IMR-90 (cell line): ENCODE measurements around the gene ANTXR1. TPM values are rescaled to one million over a fixed set of nuclear protein-coding genes. Genes with fewer than 3 reads are reported as not detected.

ENCODE experiments used
- ATAC-seq: fragments of 200-7000 bp; cut with Tn5 transposase; 2 replicates; pipeline ENCODE4 v1.9.1; 2020; ENCODE audit warnings: low read depth, mild to moderate bottlenecking, moderate library complexity
- BruUV-seq: library from RNA; stranded (reverse); fragments of 400-500 nt; replicated peaks from 2 replicates; lab custom pipeline; 2021; lab: Mats Ljungman, UMichigan
- CTCF ChIA-PET: fragments of 300-600 bp; formaldehyde crosslinking; extraction: SDS; loops from one replicate; lab custom pipeline; 2021; ENCODE audit warnings: antibody characterized with exemption; lab: Yijun Ruan, JAX
- POLR2A ChIA-PET: fragments of 300-600 bp; sonication (Branson Sonifier 250); formaldehyde crosslinking; loops from one replicate; lab custom pipeline; 2022; ENCODE audit warnings: antibody characterized with exemption; ENCODE audit not compliant: unreplicated experiment; lab: Charles Lee
- DNase-seq: peaks from one replicate; pipeline ENCODE4 v3.0.0; 2013
- H2AFZ ChIP-seq: replicated peaks from 2 replicates; pipeline ENCODE3; 2013; ENCODE audit warnings: low read length, mild to moderate bottlenecking; ENCODE audit not compliant: poor library complexity
- H2AK5ac ChIP-seq: 2 replicates; pipeline ENCODE4 v1.6.1; 2013; ENCODE audit warnings: low read depth, low read length, inconsistent platforms
- H2AK9ac ChIP-seq: replicated peaks from 2 replicates; pipeline ENCODE3; 2013; ENCODE audit warnings: mild to moderate bottlenecking, low read depth, low read length, moderate library complexity; ENCODE audit not compliant: poor library complexity
- H2BK120ac ChIP-seq: 2 replicates; pipeline ENCODE4 v1.6.1; 2013; ENCODE audit warnings: low read depth, low read length, inconsistent platforms
- H2BK15ac ChIP-seq: 3 replicates; pipeline ENCODE4 v1.6.1; 2013; ENCODE audit warnings: low read depth, low read length, inconsistent platforms
- H2BK20ac ChIP-seq: 2 replicates; pipeline ENCODE4 v1.6.1; 2013; ENCODE audit warnings: low read depth, mild to moderate bottlenecking, inconsistent platforms, low read length, moderate library complexity
- H2BK5ac ChIP-seq: 2 replicates; pipeline ENCODE4 v1.6.1; 2013; ENCODE audit warnings: mild to moderate bottlenecking, low read depth, low read length, inconsistent platforms; ENCODE audit not compliant: poor library complexity, severe bottlenecking
- H3K14ac ChIP-seq: replicated peaks from 2 replicates; pipeline ENCODE4 v1.6.1; 2013; ENCODE audit warnings: low read depth, low read length, inconsistent platforms
- H3K18ac ChIP-seq: 2 replicates; pipeline ENCODE4 v1.6.1; 2013; ENCODE audit warnings: low read depth, low read length, control low read depth
- H3K23ac ChIP-seq: 2 replicates; pipeline ENCODE4 v1.6.1; 2013; ENCODE audit warnings: low read depth, low read length, inconsistent platforms
- H3K27ac ChIP-seq: 2 replicates; pipeline ENCODE4 v1.5.1; 2013; ENCODE audit warnings: mild to moderate bottlenecking, control low read depth, low read length; ENCODE audit not compliant: insufficient read depth
- H3K27me3 ChIP-seq: 2 replicates; pipeline ENCODE4 v1.6.1; 2013; ENCODE audit warnings: low read length; ENCODE audit not compliant: control insufficient read depth, insufficient read depth
- H3K36me3 ChIP-seq: 2 replicates; pipeline ENCODE4 v1.6.1; 2013; ENCODE audit warnings: low read length, mixed read lengths; ENCODE audit not compliant: control insufficient read depth, insufficient read depth
- H3K4ac ChIP-seq: 2 replicates; pipeline ENCODE4 v1.6.1; 2013; ENCODE audit warnings: low read depth, low read length, inconsistent platforms
- H3K4me1 ChIP-seq: 2 replicates; pipeline ENCODE4 v1.6.1; 2013; ENCODE audit warnings: low read length, mixed read lengths; ENCODE audit not compliant: control insufficient read depth, insufficient read depth
- H3K4me2 ChIP-seq: 2 replicates; pipeline ENCODE4 v1.6.1; 2013; ENCODE audit warnings: low read depth, mild to moderate bottlenecking, control low read depth, low read length, moderate library complexity
- H3K4me3 ChIP-seq: 2 replicates; pipeline ENCODE4 v1.5.1; 2013; ENCODE audit warnings: low read depth, mild to moderate bottlenecking, control low read depth, low read length, moderate library complexity; ENCODE audit not compliant: insufficient read depth
- H3K56ac ChIP-seq: 2 replicates; pipeline ENCODE4 v1.6.1; 2013; ENCODE audit warnings: low read length, inconsistent platforms; ENCODE audit not compliant: insufficient read depth; ENCODE audit errors: extremely low read depth
- H3K79me1 ChIP-seq, 2 experiments: 2 replicates each; pipeline ENCODE4 v1.6.1; 2013; ENCODE audit warnings: low read length in 2 of 2, inconsistent platforms in 1 of 2, low read depth in 1 of 2
- H3K9ac ChIP-seq: 2 replicates; pipeline ENCODE4 v1.6.1; 2013; ENCODE audit warnings: low read depth, low read length, control low read depth
- H3K9me1 ChIP-seq: 2 replicates; pipeline ENCODE4 v1.6.1; 2013; ENCODE audit warnings: low read length, inconsistent platforms; ENCODE audit not compliant: insufficient read depth
- H3K9me3 ChIP-seq: 2 replicates; pipeline ENCODE4 v1.6.1; 2013; ENCODE audit warnings: low read length; ENCODE audit not compliant: control insufficient read depth, insufficient read depth
- H4K20me1 ChIP-seq: 2 replicates; pipeline ENCODE4 v1.6.1; 2013; ENCODE audit warnings: low read length, inconsistent platforms; ENCODE audit not compliant: insufficient read depth
- H4K5ac ChIP-seq: 2 replicates; pipeline ENCODE4 v1.6.1; 2013; ENCODE audit warnings: mild to moderate bottlenecking, low read depth, low read length, control low read depth
- H4K8ac ChIP-seq, 2 experiments: 2 replicates each; pipeline ENCODE4 v1.6.1; 2013; ENCODE audit warnings: low read depth in 2 of 2, low read length in 2 of 2, control low read depth in 1 of 2, inconsistent platforms in 1 of 2
- H4K91ac ChIP-seq: 2 replicates; pipeline ENCODE4 v1.6.1; 2013; ENCODE audit warnings: low read depth, low read length, inconsistent platforms; ENCODE audit not compliant: insufficient read depth
- BHLHE40 ChIP-seq: fragments of 150-350 bp; IDR thresholded peaks from 2 replicates; pipeline ENCODE4 v1.6.1; 2016; ENCODE audit warnings: mild to moderate bottlenecking, low read depth, low read length
- CEBPB ChIP-seq: IDR thresholded peaks from 2 replicates; pipeline ENCODE4 v1.6.1; 2012; ENCODE audit warnings: low read depth, low read length, improper control_type of control experiment
- CHD1 ChIP-seq: IDR thresholded peaks from 2 replicates; pipeline ENCODE4 v1.6.1; 2012; ENCODE audit warnings: low read depth, low read length, improper control_type of control experiment
- FOS ChIP-seq: fragments of 150-350 bp; IDR thresholded peaks from 2 replicates; pipeline ENCODE4 v1.6.1; 2016; ENCODE audit warnings: low read depth, low read length
- MAFK ChIP-seq: IDR thresholded peaks from 2 replicates; pipeline ENCODE4 v1.6.1; 2012; ENCODE audit warnings: low read depth, low read length, improper control_type of control experiment
- MAZ ChIP-seq: IDR thresholded peaks from 2 replicates; pipeline ENCODE4 v1.6.1; 2012; ENCODE audit warnings: low read depth, mild to moderate bottlenecking, low read length, improper control_type of control experiment, moderate library complexity, borderline replicate concordance
- MXI1 ChIP-seq: IDR thresholded peaks from 2 replicates; pipeline ENCODE4 v1.6.1; 2012; ENCODE audit warnings: low read depth, mild to moderate bottlenecking, low read length, moderate library complexity, borderline replicate concordance
- NFE2L2 ChIP-seq: fragments of 150-350 bp; IDR thresholded peaks from 2 replicates; pipeline ENCODE4 v1.6.1; 2016; ENCODE audit warnings: low read depth, mild to moderate bottlenecking, low read length
- POLR2A ChIP-seq: IDR thresholded peaks from 2 replicates; pipeline ENCODE4 v1.6.1; 2012; ENCODE audit warnings: mild to moderate bottlenecking, low read depth, low read length
- RAD21 ChIP-seq: IDR thresholded peaks from 2 replicates; pipeline ENCODE4 v1.6.1; 2012; ENCODE audit warnings: low read length, improper control_type of control experiment
- RCOR1 ChIP-seq: IDR thresholded peaks from 2 replicates; pipeline ENCODE4 v1.6.1; 2012; ENCODE audit warnings: mild to moderate bottlenecking, low read length, improper control_type of control experiment; ENCODE audit not compliant: insufficient replicate concordance
- RFX5 ChIP-seq: IDR thresholded peaks from 2 replicates; pipeline ENCODE4 v1.8.0; 2012; ENCODE audit warnings: low read depth, mild to moderate bottlenecking, low read length, moderate library complexity
- SMC3 ChIP-seq: fragments of 150-350 bp; IDR thresholded peaks from 2 replicates; pipeline ENCODE4 v1.6.1; 2016; ENCODE audit warnings: low read depth, mild to moderate bottlenecking, antibody characterized with exemption, low read length, moderate library complexity
- WGBS, 2 experiments: methylation state at CpG; one replicate each; pipeline versions ENCODE4 v1.1.5 to v1.1.7; 2013; ENCODE audit warnings: missing lambda C conversion rate in 2 of 2; ENCODE audit not compliant: insufficient read length in 1 of 2; ENCODE audit errors: extremely low coverage in 2 of 2; 5-methylcytosine and 5-hydroxymethylcytosine counted together
- dilution Hi-C: fragments of 300-500 bp; cut with HindIII; formaldehyde crosslinking; loops from one replicate; pipeline ENCODE4 v1.14.3; 2018; ENCODE audit warnings: low sequenced_read_pairs; ENCODE audit not compliant: unreplicated experiment
- in situ Hi-C: fragments of 300-500 bp; cut with MboI; formaldehyde crosslinking; loops from 3 replicates; pipeline ENCODE4 v1.14.3; 2019; ENCODE audit warnings: low sequenced_read_pairs, inconsistent platforms, mixed read lengths
- intact Hi-C: fragments of 100-400 bp; cut with micrococcal nuclease; formaldehyde crosslinking; loops from 2 replicates; pipeline ENCODE4 v1.10.0; 2022
- polyA plus RNA-seq, 3 experiments: library from polyadenylated mRNA; depleted of rRNA; stranded (reverse); fragments of >200 nt; gene quantifications; 2 replicates each; pipeline ENCODE4 v1.2.3, GENCODE V29; 2012; ENCODE audit warnings: low replicate concordance in 1 of 3
- total RNA-seq: library from RNA; depleted of rRNA; stranded (reverse); fragments of >200 nt; gene quantifications from 2 replicates; pipeline ENCODE4 v1.2.3, GENCODE V29; 2012
- TF ChIP-seq, protein P1 (sequence below): fragments of 150-350 bp; IDR thresholded peaks from 2 replicates; pipeline ENCODE4 v1.6.1; 2017; ENCODE audit warnings: mild to moderate bottlenecking, antibody characterized with exemption, low read length, low read depth
- TF ChIP-seq, protein P2 (sequence below): fragments of 150-350 bp; IDR thresholded peaks from 2 replicates; pipeline ENCODE4 v1.6.1; 2016; ENCODE audit warnings: low read depth, mild to moderate bottlenecking, low read length, moderate library complexity, borderline replicate concordance
- TF ChIP-seq, protein P3 (sequence below): conservative IDR thresholded peaks from 2 replicates; pipeline ENCODE4 v1.5.1; 2012; ENCODE audit warnings: mild to moderate bottlenecking, low read depth, low read length, improper control_type of control experiment

The ANTXR1 gene
- total and polyA plus RNA-seq, 2 of the 4 experiments (the other 2 are of a cell fraction): 27.2 to 36.9 TPM

DNA sequence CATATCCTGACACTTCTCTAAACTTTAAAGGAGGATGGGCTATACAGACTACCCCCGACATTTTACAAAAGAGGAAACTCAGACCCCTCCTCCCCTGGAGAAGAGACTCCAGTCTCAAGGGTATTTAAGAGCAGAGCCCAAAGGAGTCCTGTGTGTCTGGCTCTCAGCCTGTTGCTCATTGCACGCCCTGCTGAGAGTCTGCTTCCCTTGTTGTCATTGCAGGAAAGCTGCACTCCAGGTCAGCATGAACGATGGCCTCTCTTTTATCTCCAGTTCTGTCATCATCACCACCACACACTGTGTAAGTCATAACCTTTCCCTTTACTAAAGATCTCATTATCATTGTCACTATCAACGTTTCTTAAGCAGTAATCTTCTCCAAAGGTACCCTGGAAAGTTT, 111.4 kb downstream of the ANTXR1 start:
- no peaks in the 10 kb centered on the region for H4K20me1 ChIP-seq
- no peak overlapping the region for H3K56ac ChIP-seq
- no peak overlapping the region for H4K8ac ChIP-seq
- H4K5ac ChIP-seq: no peak overlapping the region
- H2AK9ac ChIP-seq: no peak overlapping the region
- TF ChIP-seq RAD21: no peak
- no peak for TF ChIP-seq POLR2A
- no peak for TF ChIP-seq FOS
- TF ChIP-seq RFX5: no peak
- TF ChIP-seq CHD1: no peak
- TF ChIP-seq, protein P1, sequence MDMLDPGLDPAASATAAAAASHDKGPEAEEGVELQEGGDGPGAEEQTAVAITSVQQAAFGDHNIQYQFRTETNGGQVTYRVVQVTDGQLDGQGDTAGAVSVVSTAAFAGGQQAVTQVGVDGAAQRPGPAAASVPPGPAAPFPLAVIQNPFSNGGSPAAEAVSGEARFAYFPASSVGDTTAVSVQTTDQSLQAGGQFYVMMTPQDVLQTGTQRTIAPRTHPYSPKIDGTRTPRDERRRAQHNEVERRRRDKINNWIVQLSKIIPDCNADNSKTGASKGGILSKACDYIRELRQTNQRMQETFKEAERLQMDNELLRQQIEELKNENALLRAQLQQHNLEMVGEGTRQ: no peak
- TF ChIP-seq BHLHE40: no peak
- TF ChIP-seq SMC3: no peak
- no peak for TF ChIP-seq CEBPB
- TF ChIP-seq, protein P2, sequence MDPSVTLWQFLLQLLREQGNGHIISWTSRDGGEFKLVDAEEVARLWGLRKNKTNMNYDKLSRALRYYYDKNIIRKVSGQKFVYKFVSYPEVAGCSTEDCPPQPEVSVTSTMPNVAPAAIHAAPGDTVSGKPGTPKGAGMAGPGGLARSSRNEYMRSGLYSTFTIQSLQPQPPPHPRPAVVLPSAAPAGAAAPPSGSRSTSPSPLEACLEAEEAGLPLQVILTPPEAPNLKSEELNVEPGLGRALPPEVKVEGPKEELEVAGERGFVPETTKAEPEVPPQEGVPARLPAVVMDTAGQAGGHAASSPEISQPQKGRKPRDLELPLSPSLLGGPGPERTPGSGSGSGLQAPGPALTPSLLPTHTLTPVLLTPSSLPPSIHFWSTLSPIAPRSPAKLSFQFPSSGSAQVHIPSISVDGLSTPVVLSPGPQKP: no peak
- TF ChIP-seq MAFK: no peak
- no peak for TF ChIP-seq NFE2L2
- no peak for TF ChIP-seq RCOR1
- TF ChIP-seq, protein P3, sequence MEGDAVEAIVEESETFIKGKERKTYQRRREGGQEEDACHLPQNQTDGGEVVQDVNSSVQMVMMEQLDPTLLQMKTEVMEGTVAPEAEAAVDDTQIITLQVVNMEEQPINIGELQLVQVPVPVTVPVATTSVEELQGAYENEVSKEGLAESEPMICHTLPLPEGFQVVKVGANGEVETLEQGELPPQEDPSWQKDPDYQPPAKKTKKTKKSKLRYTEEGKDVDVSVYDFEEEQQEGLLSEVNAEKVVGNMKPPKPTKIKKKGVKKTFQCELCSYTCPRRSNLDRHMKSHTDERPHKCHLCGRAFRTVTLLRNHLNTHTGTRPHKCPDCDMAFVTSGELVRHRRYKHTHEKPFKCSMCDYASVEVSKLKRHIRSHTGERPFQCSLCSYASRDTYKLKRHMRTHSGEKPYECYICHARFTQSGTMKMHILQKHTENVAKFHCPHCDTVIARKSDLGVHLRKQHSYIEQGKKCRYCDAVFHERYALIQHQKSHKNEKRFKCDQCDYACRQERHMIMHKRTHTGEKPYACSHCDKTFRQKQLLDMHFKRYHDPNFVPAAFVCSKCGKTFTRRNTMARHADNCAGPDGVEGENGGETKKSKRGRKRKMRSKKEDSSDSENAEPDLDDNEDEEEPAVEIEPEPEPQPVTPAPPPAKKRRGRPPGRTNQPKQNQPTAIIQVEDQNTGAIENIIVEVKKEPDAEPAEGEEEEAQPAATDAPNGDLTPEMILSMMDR: no peak
- no peak for TF ChIP-seq MXI1
- TF ChIP-seq MAZ: no peak
- ChIA-PET CTCF (no interaction called here), POLR2A (no interaction called here)
- H3K18ac ChIP-seq: no peak overlapping the region
- H3K4me3 ChIP-seq: no peak overlapping the region
- no peaks in the 10 kb centered on the region for H3K27me3 ChIP-seq
- no peaks in the 10 kb centered on the region for H3K9me3 ChIP-seq
- peaks cover 7 to 43% of the 10 kb centered on the region in 2 experiments; a peak in 3 of 4 replicates for H3K79me1 ChIP-seq
- dilution Hi-C loops: no loop called here
- no peak overlapping the region for H2BK15ac ChIP-seq
- H3K36me3 ChIP-seq: peaks cover 46% of the 10 kb centered on the region
- peaks cover 30% of the 10 kb centered on the region for H3K9me1 ChIP-seq
- no peak overlapping the region for H4K91ac ChIP-seq
- H2BK5ac ChIP-seq: no peak overlapping the region
- BruUV-seq: no TSS peak
- WGBS, 2 experiments: 90% methylated on average over 2 of the region's 4 CpGs; no CpG with 5 or more reads in 1 of the 2 experiments
- in situ Hi-C loops: no loop called here
- intact Hi-C loops: no loop called here
- no peak overlapping the region for H2AK5ac ChIP-seq
- DNase-seq (no peak), ATAC-seq (no peak)
- H3K27ac ChIP-seq: no peak overlapping the region
- no peak overlapping the region for H3K9ac ChIP-seq
- no peak overlapping the region for H2BK120ac ChIP-seq
- no peak overlapping the region for H2AFZ ChIP-seq
- H3K4me2 ChIP-seq: no peak overlapping the region
- peaks cover 10% of the 10 kb centered on the region for H3K4me1 ChIP-seq
- H3K14ac ChIP-seq: no peak overlapping the region
- H3K4ac ChIP-seq: no peak overlapping the region
- H2BK20ac ChIP-seq: no peak overlapping the region
- H3K23ac ChIP-seq: no peak overlapping the region
